Measurements from ENCODE around the gene NFATC3.
"Not testable (repeated sequence)": the region's sequence is repeated elsewhere in the genome, so short reads cannot be mapped to it uniquely, and the experiment has no call there.

NFATC3 gene

DNA sequence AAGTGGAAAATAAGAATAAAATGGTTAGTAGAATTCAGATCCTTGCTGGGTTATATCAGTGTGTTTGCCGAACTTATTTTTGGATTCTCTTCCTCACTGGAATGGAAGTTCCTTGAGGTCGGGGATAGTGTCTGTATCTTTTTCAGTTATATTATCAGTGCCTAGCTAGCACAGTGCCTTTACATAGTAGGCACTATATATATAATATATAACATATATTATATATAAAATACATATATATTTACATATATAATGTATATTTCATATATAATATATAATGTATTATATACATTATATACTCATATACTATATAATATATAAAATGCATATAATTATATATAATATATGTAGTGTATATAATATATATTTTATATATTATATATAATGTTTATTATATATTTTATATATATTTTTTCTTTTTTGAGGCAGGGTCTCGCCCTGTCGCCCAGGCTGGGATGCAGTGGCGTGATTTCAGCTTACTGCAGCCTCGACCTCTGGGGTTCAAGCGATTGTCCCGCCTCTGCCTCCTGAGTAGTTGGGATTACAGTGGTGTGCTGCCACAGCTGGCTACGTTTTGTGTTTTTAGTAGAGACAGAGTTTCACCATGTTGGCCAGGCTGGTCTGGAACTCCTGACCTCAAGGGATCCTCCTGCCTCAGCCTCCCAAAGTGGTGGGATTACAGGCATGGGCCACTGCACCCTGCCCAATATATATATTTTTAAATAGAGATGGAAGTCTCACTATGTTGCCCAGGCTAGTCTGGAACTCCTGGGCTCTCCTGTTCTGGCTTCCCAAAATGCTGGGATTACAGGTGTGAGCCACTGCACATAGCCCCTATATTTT, 3.2 kb downstream of the NFATC3 start:
- no peak for DNase-seq (ENCODE audit: low read depth in 3 of 3)

DNA sequence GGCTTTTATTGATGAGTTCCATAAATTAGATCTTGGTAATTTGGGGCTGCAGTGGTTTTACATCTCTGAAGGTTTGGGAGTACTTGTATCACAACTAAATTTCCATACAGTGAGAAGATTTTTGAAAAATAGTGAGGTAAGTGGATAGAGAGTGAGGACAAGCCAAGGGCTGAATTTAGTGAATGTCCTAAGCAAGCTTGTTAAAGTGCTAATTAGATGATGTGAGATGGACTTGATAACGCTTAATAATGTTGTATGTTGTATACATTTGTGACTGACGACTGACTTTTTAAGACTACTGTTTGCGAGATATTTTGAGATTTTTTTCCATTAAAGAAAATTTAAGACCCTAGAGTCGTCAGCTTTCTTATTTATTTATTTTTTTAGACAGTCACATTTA, 3.9 kb downstream of the NFATC3 start:
- no peak for DNase-seq (ENCODE audit: low read depth in 3 of 3)

DNA sequence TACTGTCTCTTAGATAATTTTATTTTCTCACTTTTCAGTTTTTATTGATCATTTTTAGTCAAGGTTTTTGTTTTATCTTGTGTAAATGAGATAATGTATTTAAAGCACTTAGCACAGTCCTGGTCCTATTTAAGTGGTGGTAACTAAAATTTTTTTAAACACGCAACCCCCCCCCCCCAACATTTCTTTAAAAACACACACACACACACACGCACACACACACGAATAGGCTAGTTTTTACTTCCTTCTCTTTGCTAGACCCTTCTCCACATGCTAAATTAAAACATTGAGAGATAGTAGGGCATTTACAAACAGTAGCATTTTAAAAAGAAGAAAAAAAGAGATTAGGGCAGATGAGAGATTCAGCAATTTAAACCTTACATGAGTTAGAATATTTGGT, 5.0 kb downstream of the NFATC3 start:
- DNase-seq (ENCODE audit: low read depth in 3 of 3), result no peak

DNA sequence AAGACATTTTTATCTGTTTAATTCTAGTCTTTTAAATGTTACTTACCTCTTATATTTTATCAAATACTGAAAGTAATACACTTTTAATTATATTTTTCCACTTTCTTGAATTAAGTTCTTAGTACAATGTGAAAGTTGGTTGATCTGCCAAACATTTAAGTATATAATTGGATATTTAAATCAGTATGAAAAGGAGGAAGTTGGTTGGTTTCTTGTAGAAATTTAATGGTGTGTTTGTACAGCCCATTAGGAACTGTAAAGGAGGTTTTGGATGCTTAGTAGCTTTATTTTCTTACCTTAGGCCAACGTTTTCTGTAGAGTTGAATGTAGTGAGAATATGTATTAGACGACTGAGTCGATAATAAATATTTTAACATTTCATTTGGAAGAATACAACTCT, 5.4 kb downstream of the NFATC3 start:
- no peak for DNase-seq (ENCODE audit: low read depth in 3 of 3)

DNA sequence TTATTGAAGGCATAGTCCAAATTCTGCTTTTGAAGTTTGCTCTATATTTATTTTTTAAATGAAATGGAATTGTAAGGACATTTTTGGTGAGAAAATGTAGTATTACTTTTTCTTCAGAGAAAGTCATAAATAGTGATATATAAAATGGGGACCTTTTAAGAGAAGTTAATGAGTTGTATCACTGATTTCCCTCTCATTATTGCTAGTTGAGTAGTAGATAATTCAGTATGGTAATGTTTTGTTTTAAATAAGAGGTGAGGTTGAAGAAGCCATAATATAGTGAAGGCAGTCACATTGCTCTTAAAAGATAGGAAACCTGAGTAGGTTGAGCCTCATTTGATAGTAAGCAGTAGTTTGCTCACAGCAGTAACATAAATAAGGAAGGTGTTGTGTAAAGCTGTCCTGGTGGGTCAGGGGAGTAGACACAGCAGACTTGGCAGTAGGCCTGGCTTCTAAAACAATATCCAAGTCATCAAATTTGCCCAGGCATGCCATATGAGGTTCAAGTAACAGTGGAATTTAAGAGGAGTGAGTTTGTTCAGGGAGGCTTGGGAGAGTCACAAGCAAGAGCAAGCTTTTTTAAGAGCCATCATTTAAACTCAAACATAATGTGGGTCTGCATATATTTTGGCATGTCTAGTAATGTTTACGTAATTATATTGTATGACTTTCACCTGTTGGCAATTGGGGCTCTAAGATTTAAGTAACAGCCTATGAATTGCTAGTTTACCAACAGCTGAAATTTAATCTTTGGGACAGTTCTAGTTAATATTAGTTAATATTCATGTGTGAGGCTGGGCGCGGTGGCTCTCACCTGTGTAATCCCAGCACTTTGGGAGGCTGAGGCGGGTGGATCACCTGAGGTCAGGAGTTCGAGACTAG, 6.5 kb downstream of the NFATC3 start:
- DNase-seq (ENCODE audit: low read depth in 3 of 3), result no peak

GRCh38 chr16:68092275-68092674, 7.1 kb downstream of the NFATC3 start:
- not testable (repeated sequence) for DNase-seq (ENCODE audit: low read depth in 3 of 3)

DNA sequence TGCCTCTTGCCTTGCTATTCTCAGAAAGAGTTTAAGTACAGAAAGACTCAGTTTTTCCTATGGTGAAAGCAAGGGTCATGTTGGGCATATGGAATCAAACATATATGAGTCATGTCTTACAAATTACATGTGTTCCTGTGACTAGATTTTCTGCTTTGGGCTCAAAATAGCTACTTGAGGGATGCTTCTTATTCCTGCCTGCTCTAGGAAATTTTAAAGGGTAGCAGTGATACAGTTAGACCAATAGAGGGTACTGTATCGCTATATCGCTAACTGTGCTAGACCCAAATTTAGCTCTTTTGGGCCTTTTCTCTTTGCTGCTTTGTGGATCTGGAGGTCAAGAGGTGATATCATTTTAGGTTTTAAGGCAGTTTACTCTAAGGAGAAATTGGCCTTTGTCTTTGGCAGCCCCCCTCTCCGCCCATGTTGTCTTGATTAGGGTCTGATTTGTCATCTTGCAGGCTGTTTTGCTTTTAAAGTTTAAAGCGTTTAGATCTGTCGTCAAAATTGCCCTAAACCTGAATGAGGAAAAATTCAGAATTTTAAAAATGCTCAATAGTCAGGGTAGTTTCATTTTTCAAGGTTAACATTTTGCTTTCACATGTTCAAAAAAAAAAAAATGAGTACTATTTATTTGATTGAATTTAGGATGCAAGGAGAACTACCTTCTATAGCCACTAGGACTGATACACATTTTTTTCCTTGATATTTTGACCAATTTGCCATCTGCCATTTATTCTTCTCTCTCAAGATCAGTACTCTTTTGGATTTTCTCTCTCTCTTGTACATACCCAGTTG, 8.8 kb downstream of the NFATC3 start:
- DNase-seq (ENCODE audit: low read depth in 3 of 3), result no peak

- no peak for DNase-seq (ENCODE audit: low read depth in 3 of 3)
Measured at GRCh38 chr16:68094614-68094934, 9.4 kb downstream of the NFATC3 start.

DNA sequence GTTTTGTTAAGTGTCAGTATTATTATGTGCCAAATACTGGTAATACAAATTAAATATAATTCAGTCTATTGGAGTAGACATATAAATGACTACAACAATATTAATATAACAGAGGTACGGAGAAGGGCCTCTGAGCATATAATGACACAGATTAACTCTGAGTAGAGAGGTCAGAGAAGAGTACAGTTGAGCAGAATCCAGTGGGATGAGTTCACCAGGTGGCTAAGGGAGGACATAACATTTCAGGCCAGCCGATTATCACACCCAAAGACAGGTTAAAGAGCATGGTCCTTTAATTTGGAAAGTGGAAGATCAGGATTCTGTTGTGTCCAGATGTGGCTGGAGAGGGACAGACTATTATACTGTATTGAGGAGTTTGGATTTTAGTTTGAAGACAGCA, 11.3 kb downstream of the NFATC3 start:
- DNase-seq (ENCODE audit: low read depth in 3 of 3), result no peak

- DNase-seq (ENCODE audit: low read depth in 3 of 3), result no peak
Measured at GRCh38 chr16:68097088-68097487, 11.9 kb downstream of the NFATC3 start.

DNA sequence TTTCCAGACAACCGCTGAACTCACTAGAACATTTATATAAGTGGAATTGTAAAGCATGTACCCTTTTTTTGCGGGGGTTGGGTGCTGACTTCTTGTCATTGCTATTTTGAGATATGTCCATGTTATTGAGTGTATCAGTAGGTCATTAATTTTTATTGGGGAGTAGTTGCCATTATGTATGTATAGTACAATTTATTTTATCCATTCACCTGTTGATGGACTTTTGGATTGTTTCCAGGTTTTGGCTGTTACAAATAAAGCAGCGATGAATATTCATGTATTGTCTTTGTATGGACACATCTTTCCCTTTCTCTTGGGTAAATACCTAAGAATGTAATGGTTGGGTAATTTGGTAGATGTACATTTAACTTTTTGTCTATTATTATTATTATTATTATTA, 12.7 kb downstream of the NFATC3 start:
- no peak for DNase-seq (ENCODE audit: low read depth in 3 of 3)

DNA sequence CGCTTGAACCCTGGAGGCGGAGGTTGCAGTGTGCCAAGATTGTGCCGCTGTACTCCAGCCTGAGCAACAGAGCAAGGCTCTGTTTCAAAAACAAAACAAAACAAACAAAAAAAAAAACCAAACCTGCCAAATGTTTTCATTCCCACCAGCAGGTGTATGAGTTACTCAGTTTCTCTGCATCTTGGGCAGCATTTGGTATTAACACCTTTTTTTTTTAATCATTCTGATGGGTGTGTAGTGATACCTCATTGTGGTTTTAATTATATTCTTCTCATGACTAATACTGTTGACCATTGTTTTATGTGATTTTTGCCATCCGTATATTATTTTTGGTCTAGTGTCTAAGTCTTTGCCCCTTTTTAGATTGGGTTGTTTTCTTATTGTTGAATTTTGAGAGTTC, 15.3 kb downstream of the NFATC3 start:
- DNase-seq (ENCODE audit: low read depth in 3 of 3), result no peak

- no peak for DNase-seq (ENCODE audit: low read depth in 3 of 3)
Measured at GRCh38 chr16:68105611-68106010, 20.4 kb downstream of the NFATC3 start.

DNA sequence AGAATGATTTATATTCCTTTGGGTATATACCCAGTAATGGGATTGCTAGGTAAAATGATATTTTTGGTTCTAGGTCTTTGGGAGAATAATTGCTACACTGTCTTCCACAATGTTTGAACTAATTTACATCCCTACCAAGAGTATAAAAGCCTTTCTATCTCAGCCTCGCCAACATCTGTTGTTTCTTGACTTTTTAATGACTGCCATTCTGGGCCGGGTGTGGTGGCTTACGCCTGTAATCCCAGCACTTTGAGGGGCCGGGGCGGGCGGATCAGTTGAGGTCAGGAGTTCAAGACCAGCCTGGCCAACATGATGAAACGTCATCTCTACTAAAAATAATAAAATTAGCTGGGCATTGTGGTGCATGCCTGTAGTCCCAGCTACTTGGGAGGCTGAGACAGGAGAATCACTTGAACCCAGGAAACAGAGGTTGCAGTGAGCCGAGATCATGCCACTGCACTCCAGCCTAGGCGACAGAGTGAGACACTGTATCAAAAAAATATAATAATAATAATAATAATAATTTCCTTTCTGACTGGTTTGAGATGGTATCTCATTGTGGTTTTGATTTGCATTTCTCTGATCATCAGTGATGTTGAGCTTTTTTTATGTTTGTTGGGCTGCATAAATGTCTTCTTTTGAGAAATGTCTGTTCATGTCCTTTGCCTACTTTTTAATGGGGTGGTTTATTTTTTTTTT, 22.2 kb downstream of the NFATC3 start:
- not testable (repeated sequence) for DNase-seq (ENCODE audit: low read depth in 3 of 3)

GRCh38 chr16:68109156-68109555, 24.0 kb downstream of the NFATC3 start:
- DNase-seq (ENCODE audit: low read depth in 3 of 3), result not testable (repeated sequence)

DNA sequence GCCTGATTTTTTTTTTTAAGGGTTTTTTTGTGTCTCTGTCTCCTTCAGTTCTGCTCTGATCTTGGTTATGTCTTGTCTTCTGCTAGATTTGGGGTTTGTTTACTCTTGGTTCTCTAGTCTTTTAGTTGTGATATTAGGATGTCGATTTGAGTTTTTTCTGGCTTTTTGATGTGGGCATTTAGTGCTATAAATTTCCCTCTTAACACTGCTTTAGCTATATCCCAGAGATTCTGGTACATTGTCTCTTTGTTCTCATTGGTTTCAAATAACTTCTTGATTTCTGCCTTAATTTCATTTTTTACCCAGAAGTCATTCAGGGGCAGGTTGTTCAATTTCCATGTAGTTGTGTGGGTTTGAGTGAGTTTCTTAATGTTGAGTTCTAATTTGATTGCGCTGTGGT, 25.4 kb downstream of the NFATC3 start:
- not testable (repeated sequence) for DNase-seq (ENCODE audit: low read depth in 3 of 3)

DNA sequence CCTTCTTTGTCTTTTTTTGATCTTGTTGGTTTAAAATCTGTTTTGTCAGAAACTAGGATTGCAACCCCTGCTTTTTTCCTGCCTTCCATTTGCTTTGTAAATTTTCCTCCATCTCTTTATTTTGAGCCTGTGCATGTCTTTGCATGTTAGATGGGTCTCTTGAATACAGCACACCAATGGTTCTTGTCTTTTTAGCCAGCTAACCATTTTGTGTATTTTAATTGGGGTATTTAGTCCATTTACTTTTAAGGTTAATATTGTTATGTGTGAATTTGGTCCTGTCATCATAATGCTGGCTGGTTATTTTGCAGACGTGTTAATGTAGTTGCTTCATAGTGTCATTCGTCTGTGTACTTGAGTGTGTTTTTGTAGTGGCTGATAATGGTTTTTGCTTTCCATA, 26.2 kb downstream of the NFATC3 start:
- no peak for DNase-seq (ENCODE audit: low read depth in 3 of 3)

DNA sequence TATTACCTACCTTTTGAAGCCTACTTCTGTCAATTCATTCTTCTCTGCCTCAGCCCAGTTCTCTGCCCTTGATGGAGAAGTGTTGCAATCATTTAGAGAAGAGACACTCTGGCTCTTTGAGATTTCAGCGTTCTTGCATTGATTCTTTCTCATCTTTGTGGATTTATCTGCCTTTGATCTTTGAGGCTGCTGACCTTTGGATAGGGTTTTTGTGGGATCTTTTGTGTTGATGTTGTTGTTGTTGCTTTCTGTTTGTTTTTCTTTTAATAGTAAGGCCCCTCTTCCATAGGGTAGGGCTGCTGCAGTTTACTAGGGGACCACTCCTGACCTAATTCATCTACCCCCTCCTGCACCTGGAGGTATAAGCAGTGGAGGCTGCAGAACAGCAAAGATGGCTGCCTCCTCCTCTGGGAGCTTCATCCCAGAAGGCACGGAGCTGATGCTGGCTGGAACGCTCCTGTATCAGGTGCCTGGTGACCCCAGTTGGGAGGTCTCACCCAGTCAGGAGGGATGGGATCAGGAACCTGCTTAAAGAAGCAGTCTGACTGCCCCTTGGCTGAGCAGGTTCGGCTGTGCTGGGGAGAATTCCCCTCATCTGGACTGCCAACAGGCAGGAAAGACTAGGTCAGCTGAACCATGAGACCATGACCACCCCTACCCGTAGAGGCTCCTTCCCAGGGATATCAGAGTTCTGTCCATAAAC, 28.0 kb downstream of the NFATC3 start:
- no peak for DNase-seq (ENCODE audit: low read depth in 3 of 3)

DNA sequence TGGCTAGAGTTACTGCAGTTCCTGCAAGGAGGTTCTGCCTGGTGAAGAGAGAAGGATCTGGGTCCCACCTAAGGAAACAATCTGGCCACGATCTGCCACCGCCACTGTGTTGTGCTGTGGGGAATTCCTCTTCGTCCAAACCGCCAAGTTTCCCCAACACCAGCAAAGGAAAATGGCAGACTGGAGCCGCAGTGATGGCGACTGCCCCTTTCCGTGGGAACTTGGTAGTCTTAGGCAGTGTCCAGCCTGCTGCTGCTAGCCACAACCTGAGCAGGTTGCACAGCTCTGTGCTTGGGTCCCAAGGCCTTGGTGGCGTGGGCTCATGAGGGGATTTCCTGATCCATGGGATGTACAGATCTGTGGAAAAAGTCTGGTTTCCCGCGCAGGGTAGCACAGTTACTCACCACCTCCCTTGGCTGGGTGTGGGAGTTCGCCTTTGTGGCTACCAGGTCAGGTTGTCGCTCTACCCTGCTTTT, 28.6 kb downstream of the NFATC3 start:
- no peak for DNase-seq (ENCODE audit: low read depth in 3 of 3)

GRCh38 chr16:68114939-68115338, 29.8 kb downstream of the NFATC3 start:
- DNase-seq (ENCODE audit: low read depth in 3 of 3), result not testable (repeated sequence)

GRCh38 chr16:68115851-68116250, 30.7 kb downstream of the NFATC3 start:
- no peak for DNase-seq (ENCODE audit: low read depth in 3 of 3)

All from stimulated activated CD4-positive, alpha-beta T cell treated with anti-CD3 and anti-CD28 coated beads, TNF-alpha, amount 100 ng/mL, for 4 hours (primary cell).